Aorta (tissue), 5 donors: ENCODE data around the gene H19. TPM values are rescaled to one million over a fixed set of nuclear protein-coding genes. Genes with fewer than 3 reads are reported as not detected.

Source experiments
- ATAC-seq: fragments of 200-7000 bp; cut with Tn5 transposase; one replicate; pipeline ENCODE4 v1.9.1; 2022; ENCODE audit warnings: moderate library complexity; ENCODE audit not compliant: low FRiP score
- DNase-seq, 2 donors: peaks; one replicate each; pipeline ENCODE4 v3.0.0-alpha.2; 2020
- H3K27ac ChIP-seq, 2 donors: one replicate each; pipeline ENCODE4 v1.5.1; 2013; ENCODE audit warnings: low read length in 2 of 2, mild to moderate bottlenecking in 2 of 2, moderate library complexity in 2 of 2, control low read depth in 1 of 2, inconsistent platforms in 1 of 2, low read depth in 1 of 2
- H3K27me3 ChIP-seq, 2 donors: one replicate each; pipeline ENCODE4 v1.6.1; 2013; ENCODE audit warnings: control low read depth in 1 of 2, low read length in 1 of 2, mild to moderate bottlenecking in 1 of 2, moderate library complexity in 1 of 2; ENCODE audit not compliant: insufficient read depth in 2 of 2, control insufficient read depth in 1 of 2
- H3K36me3 ChIP-seq, 2 donors: one replicate each; pipeline ENCODE4 v1.6.1; 2013; ENCODE audit warnings: control low read depth in 1 of 2, low read length in 1 of 2, mild to moderate bottlenecking in 1 of 2; ENCODE audit not compliant: insufficient read depth in 2 of 2, control insufficient read depth in 1 of 2
- H3K4me1 ChIP-seq, 2 donors: one replicate each; pipeline ENCODE4 v1.6.1; 2013; ENCODE audit warnings: low read length in 2 of 2, control low read depth in 1 of 2, mild to moderate bottlenecking in 1 of 2, moderate library complexity in 1 of 2; ENCODE audit not compliant: insufficient read depth in 2 of 2, control insufficient read depth in 1 of 2
- H3K4me3 ChIP-seq, 2 donors: one replicate each; pipeline ENCODE4 v1.5.1; 2013; ENCODE audit warnings: low read length in 2 of 2, control low read depth in 1 of 2, mild to moderate bottlenecking in 1 of 2
- H3K9me3 ChIP-seq: one replicate; pipeline ENCODE4 v1.6.1; 2013; ENCODE audit warnings: mild to moderate bottlenecking, low read length; ENCODE audit not compliant: control insufficient read depth
- WGBS, 2 donors: extraction: QIAGEN DNeasy Blood & Tissue Kit; methylation state at CpG; one replicate each; pipeline ENCODE4 v1.1.7; 2013; 5-methylcytosine and 5-hydroxymethylcytosine counted together
- intact Hi-C, 2 donors: fragments of 100-400 bp; cut with DNase I; formaldehyde crosslinking; loops; one replicate each; pipeline versions ENCODE4 v1.14.2 to v1.15.0; 2022
- long read RNA-seq, 2 donors: library from polyadenylated mRNA; unstranded; transcript quantifications; one replicate each; pipeline ENCODE4 v2.0.0, GENCODE V29; 2020 to 2021
- polyA plus RNA-seq, 2 donors: library from polyadenylated mRNA; stranded (reverse); fragments of 200-250 nt; gene quantifications; one replicate each; pipeline ENCODE4 v1.2.3, GENCODE V29; 2013
- total RNA-seq, 2 donors: library from RNA; stranded (reverse); fragmentation: NEBNext Ultra II Directional; extraction: Animal tissue kit (Norgen Biotek cat#: 25700); gene quantifications; one replicate each; pipeline ENCODE4 v1.2.1, GENCODE V29; 2021
- donor health status: healthy with polysubstance abuse.
- donor health status: Bipolar disorder and iron deficiency.
- donor health status: DM: no; HTN: no; CAD: no.
- donor health status: DM: no; HTN: no; CAD: no.
- donor health status: DM: yes; HTN: yes; CAD: no.

The H19 gene
- total RNA-seq (1,000 to 10,000 TPM in 1 of 2 donors, 100 to 1,000 TPM in 1; 318 to 1,787 TPM), polyA plus RNA-seq (10 to 100 TPM in 1 of 2 donors, 1 to 10 TPM in 1; 4.5 to 18.0 TPM)
- long read RNA-seq, donor 1, transcript H19-203 (5 exons, 2,348 nt), result major isoform, 19 of 24 reads
- long read RNA-seq, donor 1, partial matches to known transcripts, result 1 of 24 reads
- long read RNA-seq, donor 1, other reads (novel, unspliced or antisense), result 1 of 24 reads
- long read RNA-seq, donor 2, transcript H19-202 (5 exons, 2,281 nt), result minor isoform, 10 of 181 reads
- long read RNA-seq, donor 2, transcript H19-207 (3 exons, 489 nt), result minor isoform, 9 of 181 reads
- long read RNA-seq, donor 2, transcript H19-203 (5 exons, 2,348 nt), result major isoform, 141 of 181 reads
- long read RNA-seq, donor 2, transcript H19-211 (4 exons, 592 nt), result minor isoform, 7 of 181 reads
- long read RNA-seq, donor 2, partial matches to known transcripts, result 6 of 181 reads
- long read RNA-seq, donor 2, other reads (novel, unspliced or antisense), result 4 of 181 reads

GRCh38 chr11:1997755-1998154 is at the start of gene H19:
TSS of gene H19 (minus strand) at chr11:1997842.
- Histone ChIP-seq H3K4me3 (no peak within 1 kb of the TSS), H3K27ac (no peak within 1 kb of the TSS), H3K27me3 (no peaks in the 10 kb centered on the region), H3K36me3 (no peaks in the 10 kb centered on the region), H3K9me3 (no peaks in the 10 kb centered on the region), H3K4me1 (no peaks in the 10 kb centered on the region)
- DNase-seq (no peak), ATAC-seq (no peak)
- no CpG with 5 or more reads among the region's 14 CpGs for WGBS, 2 donors
- intact Hi-C loops, result no loop called here

- H3K9me3 ChIP-seq, result no peaks in the 10 kb centered on the region
- intact Hi-C loops, result no loop called here
- ATAC-seq (no peak), DNase-seq (no peak)
- H3K27ac ChIP-seq, result no peak overlapping the region
- H3K27me3 ChIP-seq, result no peaks in the 10 kb centered on the region
- 75% methylated on average over 2 of the region's 2 CpGs for WGBS, 2 donors
- no peaks in the 10 kb centered on the region for H3K4me1 ChIP-seq
- H3K36me3 ChIP-seq, result no peaks in the 10 kb centered on the region
- no peak overlapping the region for H3K4me3 ChIP-seq
Measured at GRCh38 chr11:2041963-2042362, 44.3 kb upstream of the H19 start.

GRCh38 chr11:2041153-2041552 is 43.5 kb upstream of the H19 start:
- DNase-seq (no peak), ATAC-seq (no peak)
- H3K36me3 ChIP-seq, result no peaks in the 10 kb centered on the region
- H3K9me3 ChIP-seq, result no peaks in the 10 kb centered on the region
- H3K27me3 ChIP-seq, result no peaks in the 10 kb centered on the region
- WGBS, 2 donors, result no CpG with 5 or more reads among the region's 7 CpGs
- H3K4me3 ChIP-seq, result no peak overlapping the region
- intact Hi-C loops, result no loop called here
- H3K27ac ChIP-seq, result no peak overlapping the region
- H3K4me1 ChIP-seq, result no peaks in the 10 kb centered on the region

GRCh38 chr11:2039198-2039759 is 41.6 kb upstream of the H19 start:
- intact Hi-C loops, result no loop called here
- WGBS, 2 donors, result no CpG with 5 or more reads among the region's 20 CpGs
- DNase-seq (no peak), ATAC-seq (no peak)
- Histone ChIP-seq H3K27me3 (no peaks in the 10 kb centered on the region), H3K36me3 (no peaks in the 10 kb centered on the region), H3K4me1 (no peaks in the 10 kb centered on the region), H3K9me3 (no peaks in the 10 kb centered on the region), H3K4me3 (no peak overlapping the region), H3K27ac (no peak overlapping the region)

GRCh38 chr11:2036863-2037486 is 39.3 kb upstream of the H19 start:
- Histone ChIP-seq H3K27ac (no peak overlapping the region), H3K4me3 (no peak overlapping the region), H3K9me3 (no peaks in the 10 kb centered on the region), H3K36me3 (no peaks in the 10 kb centered on the region), H3K4me1 (no peaks in the 10 kb centered on the region), H3K27me3 (no peaks in the 10 kb centered on the region)
- intact Hi-C loops, result no loop called here
- DNase-seq (no peak), ATAC-seq (peak; percentile 64)
- no CpG with 5 or more reads among the region's 18 CpGs for WGBS, 2 donors

- no peaks in the 10 kb centered on the region for H3K4me1 ChIP-seq
- WGBS, 2 donors, result no CpG with 5 or more reads among the region's 14 CpGs
- no peaks in the 10 kb centered on the region for H3K27me3 ChIP-seq
- H3K27ac ChIP-seq, result no peak overlapping the region
- no peak for ATAC-seq
- no peaks in the 10 kb centered on the region for H3K36me3 ChIP-seq
- DNase-seq, result no peak
- no peak overlapping the region for H3K4me3 ChIP-seq
- intact Hi-C loops, result no loop called here
- no peaks in the 10 kb centered on the region for H3K9me3 ChIP-seq
Measured at GRCh38 chr11:2035382-2035781, 37.7 kb upstream of the H19 start.

- WGBS, 2 donors, result no CpG with 5 or more reads among the region's 10 CpGs
- ATAC-seq (no peak), DNase-seq (no peak)
- no peaks in the 10 kb centered on the region for H3K27me3 ChIP-seq
- H3K36me3 ChIP-seq, result no peaks in the 10 kb centered on the region
- no peaks in the 10 kb centered on the region for H3K9me3 ChIP-seq
- intact Hi-C loops, result no loop called here
- H3K4me3 ChIP-seq, result no peak overlapping the region
- no peaks in the 10 kb centered on the region for H3K4me1 ChIP-seq
- H3K27ac ChIP-seq, result no peak overlapping the region
Measured at GRCh38 chr11:2031058-2031457, 33.4 kb upstream of the H19 start.

- Histone ChIP-seq H3K36me3 (no peaks in the 10 kb centered on the region), H3K27ac (no peak overlapping the region), H3K27me3 (no peaks in the 10 kb centered on the region), H3K4me1 (no peaks in the 10 kb centered on the region), H3K4me3 (no peak overlapping the region), H3K9me3 (no peaks in the 10 kb centered on the region)
- WGBS, 2 donors, result no CpG with 5 or more reads among the region's 15 CpGs
- ATAC-seq, result no peak
- intact Hi-C loops, result no loop called here
- DNase-seq, result no peak
Measured at GRCh38 chr11:2027708-2028107, 30.1 kb upstream of the H19 start.

GRCh38 chr11:2015025-2015424 is 17.4 kb upstream of the H19 start:
- H3K9me3 ChIP-seq, result no peaks in the 10 kb centered on the region
- H3K27ac ChIP-seq, result no peak overlapping the region
- no peak overlapping the region for H3K4me3 ChIP-seq
- ATAC-seq (no peak), DNase-seq (no peak)
- no peaks in the 10 kb centered on the region for H3K4me1 ChIP-seq
- WGBS, 2 donors, result no CpG with 5 or more reads among the region's 14 CpGs
- H3K27me3 ChIP-seq, result no peaks in the 10 kb centered on the region
- no peaks in the 10 kb centered on the region for H3K36me3 ChIP-seq
- intact Hi-C loops, result no loop called here
